ENCODE measurements around the gene HOXA5.
A peak's percentile ranks its signal among the peaks of the same experiment; 100 is the strongest.

Gene HOXA5

DNA sequence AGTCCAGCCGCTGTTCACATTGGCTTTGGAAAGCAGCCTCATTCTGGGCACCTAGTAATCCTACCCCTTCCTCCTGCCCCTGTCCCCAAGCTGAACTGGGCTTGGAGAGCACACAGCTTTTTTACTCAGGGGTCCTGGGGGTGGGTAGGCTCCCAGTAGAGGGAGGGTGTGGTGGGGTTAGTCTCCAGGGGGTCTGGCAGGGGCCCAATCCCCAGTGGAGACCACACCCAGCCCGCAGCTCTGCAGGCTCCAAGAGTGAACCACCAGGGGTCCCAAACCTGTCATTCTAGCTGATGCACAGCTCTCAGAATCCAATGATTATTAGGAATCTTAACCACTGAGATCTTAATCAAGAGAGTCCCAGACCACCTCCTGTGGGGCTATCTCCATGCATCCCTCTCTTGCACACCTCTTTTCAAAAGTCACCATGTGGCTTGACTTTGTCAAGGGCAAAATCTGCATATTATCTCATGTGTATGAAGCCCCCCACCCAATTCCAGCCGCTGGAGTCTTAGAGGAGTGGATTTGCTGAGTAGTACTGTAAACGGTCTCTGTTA, 38.9 kb upstream of the HOXA5 start:
- DNase-seq (no peak), ATAC-seq (no peak)

DNA sequence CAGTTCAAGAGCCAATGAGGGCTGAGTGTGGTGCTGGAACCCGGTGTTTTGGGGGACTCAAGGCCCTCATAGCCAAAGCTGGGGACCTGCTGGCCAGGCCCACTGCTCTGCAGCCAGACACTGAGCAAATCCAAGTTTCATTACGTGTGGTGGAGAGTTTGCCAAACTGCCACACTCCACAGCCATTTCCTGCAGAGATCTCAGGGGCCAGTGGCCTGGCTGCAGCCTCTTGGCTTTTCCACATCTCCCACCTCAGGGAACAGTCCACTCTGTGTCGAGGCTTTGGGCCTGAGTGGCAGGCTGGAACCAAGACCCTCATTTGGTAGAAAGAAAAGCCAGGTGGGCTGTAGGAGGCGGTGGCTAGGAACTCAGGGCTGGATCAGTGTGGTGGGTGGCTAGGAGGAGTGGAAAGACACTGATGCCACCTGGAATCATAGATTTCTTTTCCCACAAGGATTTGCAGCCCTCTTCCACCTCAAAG, 38.4 kb upstream of the HOXA5 start:
- DNase-seq: no peak

DNA sequence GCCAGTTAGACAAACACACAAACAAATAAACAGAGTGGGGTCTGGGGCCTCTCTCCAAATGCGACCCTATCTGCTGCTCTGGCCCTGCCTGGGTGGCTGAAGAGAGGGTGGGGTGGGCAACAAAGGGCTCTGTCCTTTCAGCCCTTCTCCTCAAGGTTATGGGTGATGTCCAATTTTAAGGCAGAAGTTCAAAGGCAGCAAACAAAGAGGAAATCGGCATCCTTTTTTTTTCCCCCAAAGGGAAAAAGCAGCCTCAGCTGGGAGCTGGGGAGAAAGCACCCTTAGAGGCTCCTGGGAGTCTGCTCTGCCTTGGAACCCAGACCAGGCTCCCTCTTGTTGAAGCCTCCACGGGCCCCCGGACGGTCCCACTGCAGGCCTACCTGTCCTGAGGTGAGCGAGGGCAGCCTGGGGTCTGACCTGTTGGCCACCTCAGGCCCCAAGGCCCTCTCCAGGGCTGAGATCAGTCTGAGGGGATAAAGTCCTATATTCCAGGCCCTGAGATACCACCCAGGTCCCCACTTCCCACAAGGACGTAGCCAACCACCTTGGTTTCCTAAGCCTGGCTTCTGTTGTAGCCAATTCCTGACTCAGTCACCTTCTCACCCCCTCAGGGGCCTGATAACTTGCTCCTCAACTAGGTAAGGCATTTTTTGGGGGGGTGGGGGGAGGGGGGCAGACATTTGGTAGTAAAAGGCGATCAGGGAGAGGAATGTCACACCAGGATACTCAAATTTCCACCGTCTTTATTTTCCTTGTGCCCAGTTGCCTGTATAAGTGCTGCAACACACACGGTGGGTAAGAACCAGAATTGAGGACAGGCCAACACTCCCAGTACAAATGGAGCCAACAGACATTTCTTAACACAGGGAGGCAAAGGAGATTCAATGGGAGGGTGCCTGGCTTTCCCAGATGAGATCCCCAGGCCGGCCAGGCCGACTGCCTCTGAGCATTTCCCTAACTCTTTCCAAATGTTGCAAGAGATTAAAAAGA, 37.2 kb upstream of the HOXA5 start:
- peak; percentile 2 for DNase-seq
- no peak for ATAC-seq

More for the DNA sequence above, 38.4 kb upstream of the HOXA5 start:
- no peak for ATAC-seq

GRCh38 chr7:27179503-27180430, 36.3 kb upstream of the HOXA5 start:
- DNase-seq: peak; percentile 75

DNA sequence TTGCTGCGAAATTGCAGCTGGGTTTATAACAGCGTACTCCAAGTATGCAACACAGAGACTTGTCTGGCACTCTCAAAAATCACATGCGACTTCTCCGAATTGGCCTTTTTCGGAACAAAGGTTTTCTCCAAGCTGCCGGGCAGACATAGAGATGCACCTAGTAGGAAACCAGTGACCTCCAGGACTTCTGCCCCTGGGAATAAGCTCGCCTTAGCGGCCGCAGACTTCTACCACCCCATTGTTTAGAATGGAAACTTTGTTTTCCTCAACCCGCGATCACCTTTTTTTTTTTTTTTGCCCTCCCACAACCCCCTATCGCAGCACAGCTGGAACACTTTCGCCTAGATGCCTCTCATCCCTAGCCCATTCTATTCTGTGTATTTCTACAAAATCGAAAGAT, 35.5 kb upstream of the HOXA5 start:
- DNase-seq (peak; percentile 0), ATAC-seq (no peak)

More at GRCh38 chr7:27179503-27180430, 36.3 kb upstream of the HOXA5 start:
- ATAC-seq: peak; percentile 46

DNA sequence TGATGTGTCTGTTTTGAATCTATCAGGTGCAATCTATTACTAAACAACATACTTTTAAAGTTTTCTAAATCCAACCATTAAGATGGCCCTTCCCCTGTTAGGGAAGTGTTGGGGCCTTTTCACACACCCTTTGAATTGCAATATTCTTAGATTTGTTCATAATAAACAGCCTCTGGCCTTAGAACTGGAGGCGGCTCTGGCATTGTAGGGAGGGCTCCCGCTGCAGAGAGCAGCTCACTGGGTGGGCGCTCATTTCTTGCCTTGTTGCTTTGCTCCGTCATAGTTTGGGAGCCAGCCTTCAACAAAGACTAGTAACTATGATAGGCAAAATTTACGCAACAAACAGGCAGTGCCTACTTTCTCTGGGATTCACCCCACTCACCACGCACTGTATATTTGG, 34.9 kb upstream of the HOXA5 start:
- peak; percentile 0 for DNase-seq

DNA sequence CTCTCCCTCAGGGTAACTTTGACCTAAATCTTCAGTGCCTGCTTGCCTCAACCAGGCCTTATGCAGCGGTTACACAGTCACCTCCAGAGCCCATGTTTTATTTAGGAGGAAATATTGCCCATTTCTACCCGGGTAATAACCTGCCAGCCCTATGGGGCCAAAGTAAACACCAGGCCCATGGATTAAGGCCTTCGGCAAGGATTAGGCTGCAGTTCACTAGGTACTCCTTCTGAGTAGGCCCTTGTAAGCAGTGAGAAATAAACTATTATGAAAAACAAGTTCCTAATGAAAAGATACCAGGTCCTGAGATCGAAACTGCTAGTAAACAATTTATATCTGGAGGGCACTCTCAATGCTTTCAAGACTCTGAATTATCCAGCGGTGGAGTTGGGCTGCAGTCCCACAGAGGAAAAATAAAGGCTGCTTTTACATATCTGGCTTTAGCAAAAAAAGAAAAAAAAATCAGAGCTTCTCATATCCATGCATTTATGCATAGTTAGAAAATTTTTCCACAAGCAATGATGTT, 34.4 kb upstream of the HOXA5 start:
- DNase-seq: no peak
- ATAC-seq: no peak

More for the DNA sequence above, 34.9 kb upstream of the HOXA5 start:
- ATAC-seq: no peak

GRCh38 chr7:27176962-27177794, 33.7 kb upstream of the HOXA5 start:
- no peak for DNase-seq
- ATAC-seq: no peak

DNA sequence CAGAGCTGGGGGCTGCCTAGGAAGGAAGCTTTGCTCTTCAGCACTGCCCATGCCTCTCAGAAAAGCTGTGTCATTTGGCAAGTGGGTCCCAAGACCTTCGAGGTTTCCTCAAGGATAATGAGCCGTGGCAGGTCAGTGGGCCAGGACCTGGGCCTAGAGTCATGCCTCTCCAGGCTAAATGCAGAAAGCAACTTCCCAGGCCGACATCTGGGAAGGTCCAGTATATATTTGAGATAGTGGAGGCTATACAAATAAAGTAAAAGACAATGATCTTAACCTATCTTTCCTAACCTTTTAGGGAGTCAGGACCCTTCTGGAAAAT, 33.0 kb upstream of the HOXA5 start:
- DNase-seq (no peak), ATAC-seq (no peak)

- no peak for ATAC-seq
- no peak for DNase-seq
These were observed 32.4 kb upstream of the HOXA5 start for GRCh38 chr7:27175626-27176523.

DNA sequence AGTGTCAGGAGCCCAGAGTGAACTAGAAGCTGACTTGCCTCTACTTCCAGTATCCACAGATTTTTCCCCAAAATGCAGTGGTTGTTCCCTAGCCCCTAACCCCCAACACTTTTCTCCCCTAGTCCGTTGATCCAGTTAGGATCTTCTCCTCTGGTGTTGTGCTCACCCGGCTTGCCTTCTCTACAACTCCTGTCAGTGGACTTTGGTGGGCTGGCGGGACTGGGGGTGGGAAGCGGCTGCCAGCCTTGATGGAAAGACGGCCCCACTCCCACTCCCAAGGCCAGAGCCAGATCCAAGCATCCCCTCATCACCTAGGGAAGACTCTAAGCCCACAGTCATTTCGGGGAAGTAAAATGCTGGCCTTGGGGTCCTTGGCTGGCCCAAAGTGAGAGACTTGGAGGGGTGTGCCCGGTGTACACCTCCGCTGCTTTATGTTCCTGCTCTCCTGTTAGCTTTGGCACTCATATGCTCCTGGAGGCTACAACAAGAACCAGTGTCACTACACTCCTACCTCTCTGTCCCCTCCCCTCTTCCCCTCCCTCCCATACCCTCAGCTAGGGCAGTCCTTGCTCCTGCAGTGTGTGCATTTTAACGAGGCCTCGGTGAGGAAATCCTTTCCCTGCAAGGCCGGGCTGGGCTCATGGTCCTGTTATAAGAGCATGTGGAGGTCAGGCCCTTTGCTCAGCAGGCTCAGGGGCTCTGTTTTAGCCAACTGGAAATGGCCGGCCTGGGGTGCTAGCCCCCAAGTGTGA, 31.6 kb upstream of the HOXA5 start:
- ATAC-seq (no peak), DNase-seq (no peak)

- no peak for DNase-seq
- no peak for ATAC-seq
These were observed 30.7 kb upstream of the HOXA5 start, which contains the start of gene HOXA10 for GRCh38 chr7:27173956-27174873. TSS of gene HOXA10 (minus strand) at chr7:27174320. CDS start at chr7:27174306, 14 bp downstream.

DNA sequence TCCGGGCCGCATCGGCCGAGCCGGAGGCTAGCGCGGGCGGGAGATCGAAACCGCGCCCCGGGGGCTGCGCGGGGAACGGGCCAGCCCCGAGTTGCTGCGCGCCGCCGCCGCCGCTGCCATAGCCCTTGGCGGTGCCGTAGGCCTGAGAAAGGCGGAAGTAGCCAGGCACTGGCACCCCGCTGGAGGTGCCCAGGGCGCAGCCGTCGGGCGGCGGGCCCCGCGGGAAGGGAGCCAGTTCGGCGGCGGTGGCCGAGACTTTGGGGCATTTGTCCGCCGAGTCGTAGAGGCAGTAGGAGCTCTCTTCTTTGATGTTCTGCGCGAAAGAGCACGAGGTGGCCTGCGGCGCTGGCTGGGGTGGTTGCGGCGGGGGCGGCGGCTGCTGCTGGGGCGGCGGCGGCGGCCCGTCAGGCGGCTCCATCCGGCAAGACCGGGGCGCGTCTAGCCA, 30.1 kb upstream of the HOXA5 start:
- DNase-seq: no peak
- ATAC-seq: peak; percentile 59

GRCh38 chr7:27172823-27173510, 29.5 kb upstream of the HOXA5 start:
- DNase-seq (no peak), ATAC-seq (no peak)

DNA sequence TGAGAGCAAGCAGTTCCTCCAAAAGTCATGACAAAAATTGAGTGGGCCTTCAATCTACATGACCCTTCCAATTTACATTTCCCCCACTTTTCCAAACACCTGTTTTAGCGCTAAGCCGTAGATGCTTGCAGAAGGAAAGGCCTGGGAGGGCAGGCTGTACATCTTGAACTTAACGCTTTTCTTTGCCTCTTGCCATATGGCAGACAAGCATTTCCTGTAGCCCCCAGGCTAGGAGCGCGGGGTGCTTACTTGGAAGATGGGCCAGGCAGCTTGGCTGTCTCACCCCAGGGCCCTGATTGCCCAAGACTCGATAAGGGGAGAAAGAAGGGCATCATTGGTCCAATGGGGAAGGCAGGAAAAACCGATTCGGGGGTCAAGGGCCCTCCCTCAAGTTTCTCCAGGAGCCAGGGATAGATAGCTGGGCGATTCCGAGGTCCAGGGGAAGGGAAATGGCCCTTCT, 28.9 kb upstream of the HOXA5 start:
- DNase-seq (no peak), ATAC-seq (no peak)

DNA sequence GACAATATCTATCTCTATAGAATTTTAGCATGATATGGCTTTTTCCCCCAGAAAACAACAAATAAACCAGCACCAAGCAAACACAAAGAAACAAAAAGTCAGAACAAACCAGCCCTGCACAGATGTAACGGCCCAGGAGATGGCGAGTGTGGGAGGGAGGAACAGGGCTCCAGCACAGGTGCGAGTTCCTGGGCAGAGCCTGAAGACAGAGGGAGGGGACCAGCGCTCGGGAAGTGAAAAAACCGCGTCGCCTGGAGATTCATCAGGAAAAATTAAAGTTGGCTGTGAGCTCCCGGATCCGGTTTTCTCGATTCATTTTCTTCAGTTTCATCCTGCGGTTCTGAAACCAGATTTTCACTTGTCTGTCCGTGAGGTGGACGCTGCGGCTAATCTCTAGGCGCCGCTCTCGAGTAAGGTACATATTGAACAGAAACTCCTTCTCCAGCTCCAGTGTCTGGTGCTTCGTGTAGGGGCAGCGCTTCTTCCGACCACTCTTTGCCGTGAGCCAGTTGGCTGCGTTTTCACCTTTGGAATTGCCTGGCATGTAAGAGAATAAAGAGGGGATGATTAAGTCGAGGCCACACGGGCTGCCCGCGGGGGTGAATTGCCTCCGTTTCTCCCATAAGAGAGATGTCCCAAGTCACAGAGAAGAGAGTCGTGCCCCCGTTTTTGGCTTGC, 28.3 kb upstream of the HOXA5 start:
- no peak for DNase-seq
- no peak for ATAC-seq

- DNase-seq (no peak), ATAC-seq (no peak)
These were observed 27.8 kb upstream of the HOXA5 start for GRCh38 chr7:27171325-27171636.
